Measurements from ENCODE around the gene PLCG2.

Gene PLCG2

GRCh38 chr16:81879625-81880024, 100.5 kb downstream of the PLCG2 start:
- no peak for ATAC-seq
- TF ChIP-seq CSDC2 (CRISPR knock-in tag; IDR thresholded peaks at IDR 0.05) (no peak), CREB5 (CRISPR knock-in tag; IDR thresholded peaks at IDR 0.05; ENCODE audit: low read depth) (no peak), TOX (CRISPR knock-in tag; IDR thresholded peaks at IDR 0.05; ENCODE audit: borderline replicate concordance) (no peak), POU6F1 (CRISPR knock-in tag; IDR thresholded peaks at IDR 0.05; ENCODE audit: borderline replicate concordance, low read depth) (no peak)

GRCh38 chr16:81880816-81881215, 101.7 kb downstream of the PLCG2 start:
- no peak for TF ChIP-seq ARNTL (CRISPR knock-in tag; IDR thresholded peaks at IDR 0.05; ENCODE audit: borderline replicate concordance, low read depth)
- ATAC-seq, result no peak

GRCh38 chr16:81881228-81881627, 102.1 kb downstream of the PLCG2 start:
- no peak for ATAC-seq
- TF ChIP-seq OSR1 (CRISPR knock-in tag; IDR thresholded peaks at IDR 0.05), result no peak
- TF ChIP-seq ZNF70 (CRISPR knock-in tag; IDR thresholded peaks at IDR 0.05), result no peak
- no peak for TF ChIP-seq TOX (CRISPR knock-in tag; IDR thresholded peaks at IDR 0.05; ENCODE audit: borderline replicate concordance)
- no peak for TF ChIP-seq BACH2 (CRISPR knock-in tag; IDR thresholded peaks at IDR 0.05; ENCODE audit: borderline replicate concordance)
- no peak for TF ChIP-seq ISL1 (CRISPR knock-in tag; IDR thresholded peaks at IDR 0.05)
- no peak for TF ChIP-seq CSRNP3 (CRISPR knock-in tag; IDR thresholded peaks at IDR 0.05)
- TF ChIP-seq TCF4 (CRISPR knock-in tag; IDR thresholded peaks at IDR 0.05; ENCODE audit: borderline replicate concordance), result no peak
- no peak for TF ChIP-seq GLIS3 (CRISPR knock-in tag; IDR thresholded peaks at IDR 0.05)
- TF ChIP-seq SNAI2 (CRISPR knock-in tag; IDR thresholded peaks at IDR 0.05), result no peak
- no peak for TF ChIP-seq POU6F1 (CRISPR knock-in tag; IDR thresholded peaks at IDR 0.05; ENCODE audit: borderline replicate concordance, low read depth)
- no peak for TF ChIP-seq PATZ1 (CRISPR knock-in tag; IDR thresholded peaks at IDR 0.05; ENCODE audit: borderline replicate concordance)
- no peak for TF ChIP-seq ZFP30 (CRISPR knock-in tag; IDR thresholded peaks at IDR 0.05)
- TF ChIP-seq ZFP3 (CRISPR knock-in tag; IDR thresholded peaks at IDR 0.05), result no peak
- TF ChIP-seq CREB5 (CRISPR knock-in tag; IDR thresholded peaks at IDR 0.05; ENCODE audit: low read depth), result no peak
- TF ChIP-seq ESRRG (CRISPR knock-in tag; IDR thresholded peaks at IDR 0.05), result no peak
- TF ChIP-seq ZC3H10 (CRISPR knock-in tag; IDR thresholded peaks at IDR 0.05), result no peak

- ATAC-seq, result no peak
- TF ChIP-seq TOX (CRISPR knock-in tag; IDR thresholded peaks at IDR 0.05; ENCODE audit: borderline replicate concordance) (no peak), CREB5 (CRISPR knock-in tag; IDR thresholded peaks at IDR 0.05; ENCODE audit: low read depth) (no peak), POU6F1 (CRISPR knock-in tag; IDR thresholded peaks at IDR 0.05; ENCODE audit: borderline replicate concordance, low read depth) (no peak), CSRNP3 (CRISPR knock-in tag; IDR thresholded peaks at IDR 0.05) (no peak), ARNTL (CRISPR knock-in tag; IDR thresholded peaks at IDR 0.05; ENCODE audit: borderline replicate concordance, low read depth) (no peak), ZC3H10 (CRISPR knock-in tag; IDR thresholded peaks at IDR 0.05) (no peak), ZNF70 (CRISPR knock-in tag; IDR thresholded peaks at IDR 0.05) (no peak), SNAI2 (CRISPR knock-in tag; IDR thresholded peaks at IDR 0.05) (no peak), ZNF565 (CRISPR knock-in tag; conservative IDR thresholded peaks at IDR 0.05; ENCODE audit: low read depth) (no peak), ISL1 (CRISPR knock-in tag; IDR thresholded peaks at IDR 0.05) (no peak), BACH2 (CRISPR knock-in tag; IDR thresholded peaks at IDR 0.05; ENCODE audit: borderline replicate concordance) (no peak), ZFP30 (CRISPR knock-in tag; IDR thresholded peaks at IDR 0.05) (no peak)
Measured at GRCh38 chr16:81882559-81882958, 103.5 kb downstream of the PLCG2 start.
